Liver (tissue), 9 donors: Measurements from ENCODE around the gene CCL5. TPM values are rescaled to one million over a fixed set of nuclear protein-coding genes. Genes with fewer than 3 reads are reported as not detected.

Source experiments
- DNase-seq: peaks from one replicate; pipeline ENCODE4 v3.0.0-alpha.2; 2017; ENCODE audit warnings: low spot score
- H3K27ac ChIP-seq, 2 donors: one replicate each; pipeline ENCODE4 v1.7.0; 2013; ENCODE audit warnings: inconsistent platforms in 2 of 2, low read length in 2 of 2, control low read depth in 1 of 2, low read depth in 1 of 2, mild to moderate bottlenecking in 1 of 2
- H3K27me3 ChIP-seq, 4 donors: one replicate each; pipeline versions ENCODE4 v1.6.1 to v1.7.0; 2013; ENCODE audit warnings: low read length in 3 of 4, inconsistent platforms in 1 of 4, mild to moderate bottlenecking in 1 of 4, moderate library complexity in 1 of 4; ENCODE audit not compliant: control insufficient read depth in 4 of 4, insufficient read depth in 4 of 4
- H3K36me3 ChIP-seq, 4 donors: one replicate each; pipeline versions ENCODE4 v1.6.1 to v1.7.0; 2013; ENCODE audit warnings: low read length in 3 of 4, mild to moderate bottlenecking in 3 of 4, low read depth in 1 of 4, moderate library complexity in 1 of 4; ENCODE audit not compliant: control insufficient read depth in 4 of 4, insufficient read depth in 3 of 4
- H3K4me1 ChIP-seq, 4 donors: one replicate each; pipeline versions ENCODE4 v1.6.1 to v1.7.0; 2013; ENCODE audit warnings: low read length in 3 of 4, mild to moderate bottlenecking in 3 of 4, moderate library complexity in 1 of 4; ENCODE audit not compliant: control insufficient read depth in 4 of 4, insufficient read depth in 4 of 4
- H3K4me3 ChIP-seq, 3 donors: one replicate each; pipeline versions ENCODE4 v1.6.1 to v1.7.0; 2013; ENCODE audit warnings: low read length in 3 of 3, control low read depth in 1 of 3, low read depth in 1 of 3, mild to moderate bottlenecking in 1 of 3
- H3K9ac ChIP-seq, 2 donors: one replicate each; pipeline ENCODE4 v1.7.0; 2013; ENCODE audit warnings: low read length in 2 of 2, mild to moderate bottlenecking in 2 of 2, moderate library complexity in 2 of 2, control low read depth in 1 of 2, low read depth in 1 of 2
- H3K9me3 ChIP-seq, 4 donors: one replicate each; pipeline versions ENCODE4 v1.6.1 to v1.7.0; 2013; ENCODE audit warnings: low read length in 3 of 4; ENCODE audit not compliant: control insufficient read depth in 4 of 4
- ATF3 ChIP-seq: IDR thresholded peaks from 2 replicates; pipeline ENCODE4 v1.6.1; 2016; ENCODE audit warnings: antibody characterized with exemption
- EGR1 ChIP-seq, 2 donors: IDR thresholded peaks; 2 replicates each; pipeline ENCODE4 v1.6.1; 2016 to 2018; ENCODE audit warnings: antibody characterized with exemption in 2 of 2, low read depth in 2 of 2
- FOXA1 ChIP-seq: IDR thresholded peaks from 2 replicates; pipeline ENCODE4 v1.6.1; 2016; ENCODE audit warnings: antibody characterized with exemption
- FOXA2 ChIP-seq: IDR thresholded peaks from 2 replicates; pipeline ENCODE4 v1.6.1; 2016; ENCODE audit warnings: antibody characterized with exemption
- GABPA ChIP-seq, 2 donors: IDR thresholded peaks in 1 of 2; conservative IDR thresholded peaks in 1 of 2; 2 replicates each; pipeline ENCODE4 v1.6.1; 2016; ENCODE audit warnings: antibody characterized with exemption in 2 of 2, mild to moderate bottlenecking in 1 of 2, moderate library complexity in 1 of 2
- HNF4A ChIP-seq, 2 donors: conservative IDR thresholded peaks; 2 replicates each; pipeline ENCODE4 v1.6.1; 2016; ENCODE audit warnings: antibody characterized with exemption in 2 of 2, mild to moderate bottlenecking in 2 of 2
- JUND ChIP-seq, 2 donors: IDR thresholded peaks; 2 replicates each; pipeline ENCODE4 v1.6.1; 2016; ENCODE audit warnings: antibody characterized with exemption in 2 of 2
- MAX ChIP-seq: IDR thresholded peaks from 2 replicates; pipeline ENCODE4 v1.6.1; 2016; ENCODE audit warnings: antibody characterized with exemption
- NR2F2 ChIP-seq: IDR thresholded peaks from 2 replicates; pipeline ENCODE4 v1.6.1; 2016; ENCODE audit warnings: antibody characterized with exemption
- RAD21 ChIP-seq, 2 donors: IDR thresholded peaks; 2 replicates each; pipeline ENCODE4 v1.6.1; 2016; ENCODE audit warnings: antibody characterized with exemption in 2 of 2, mild to moderate bottlenecking in 2 of 2
- REST ChIP-seq: IDR thresholded peaks from 2 replicates; pipeline ENCODE4 v1.6.1; 2016; ENCODE audit warnings: antibody characterized with exemption, mild to moderate bottlenecking
- RXRA ChIP-seq, 2 donors: IDR thresholded peaks; 2 replicates each; pipeline ENCODE4 v1.6.1; 2017 to 2018; ENCODE audit warnings: antibody characterized with exemption in 2 of 2, mild to moderate bottlenecking in 1 of 2
- SP1 ChIP-seq: IDR thresholded peaks from 2 replicates; pipeline ENCODE4 v1.6.1; 2018; ENCODE audit warnings: antibody characterized with exemption, mild to moderate bottlenecking
- TAF1 ChIP-seq: conservative IDR thresholded peaks from 2 replicates; pipeline ENCODE4 v1.6.1; 2016; ENCODE audit warnings: antibody characterized with exemption, mild to moderate bottlenecking
- YY1 ChIP-seq: IDR thresholded peaks from 2 replicates; pipeline ENCODE4 v1.6.1; 2016; ENCODE audit warnings: antibody characterized with exemption, mild to moderate bottlenecking
- WGBS: extraction: QIAGEN DNeasy Blood & Tissue Kit; methylation state at CpG from one replicate; pipeline ENCODE4 v1.1.7; 2013; 5-methylcytosine and 5-hydroxymethylcytosine counted together
- polyA plus RNA-seq, 2 donors: library from polyadenylated mRNA; stranded (reverse) in 1 of 2; unstranded in 1 of 2; fragments of 200-250 nt in 1 of 2; fragments of >200 nt in 1 of 2; fragmentation: Nextera tagmentation in 1 of 2; extraction: Ambion mirVana in 1 of 2; gene quantifications; one replicate each; pipeline versions ENCODE4 v1.2.1 to v1.2.3, GENCODE V29; 2013 to 2015
- total RNA-seq, 2 donors: library from RNA; depleted of rRNA; stranded (reverse); fragments of >200 nt; gene quantifications; one replicate each; pipeline ENCODE4 v1.2.3, GENCODE V29; 2014
- TF ChIP-seq, protein P1 (sequence below): fragments of 150-350 bp; IDR thresholded peaks from 2 replicates; pipeline ENCODE4 v1.5.1; 2017; ENCODE audit warnings: improper control_type of control experiment, low read depth, low read length; ENCODE audit not compliant: missing input control
- TF ChIP-seq, protein P2 (sequence below): IDR thresholded peaks from 2 replicates; pipeline ENCODE4 v1.6.1; 2016; ENCODE audit warnings: antibody characterized with exemption
- donor health status: healthy.
- donor health status: healthy.
- donor health status: healthy.
- donor health status: healthy.
- donor health status: healthy.

Gene CCL5
- total and polyA plus RNA-seq, 4 donors, result 1.7 to 4.7 (median 2.5) TPM

- WGBS, result 97% methylated on average over 1 of the region's 1 CpG
- TF ChIP-seq SP1 (no peak), GABPA (IDR thresholded peaks at IDR 0.05 in 1 of 2, conservative IDR thresholded peaks at IDR 0.05 in 1 of 2) (no peak), REST (no peak), RAD21 (IDR thresholded peaks at IDR 0.05) (no peak), FOXA2 (no peak)
- TF ChIP-seq, protein P1, sequence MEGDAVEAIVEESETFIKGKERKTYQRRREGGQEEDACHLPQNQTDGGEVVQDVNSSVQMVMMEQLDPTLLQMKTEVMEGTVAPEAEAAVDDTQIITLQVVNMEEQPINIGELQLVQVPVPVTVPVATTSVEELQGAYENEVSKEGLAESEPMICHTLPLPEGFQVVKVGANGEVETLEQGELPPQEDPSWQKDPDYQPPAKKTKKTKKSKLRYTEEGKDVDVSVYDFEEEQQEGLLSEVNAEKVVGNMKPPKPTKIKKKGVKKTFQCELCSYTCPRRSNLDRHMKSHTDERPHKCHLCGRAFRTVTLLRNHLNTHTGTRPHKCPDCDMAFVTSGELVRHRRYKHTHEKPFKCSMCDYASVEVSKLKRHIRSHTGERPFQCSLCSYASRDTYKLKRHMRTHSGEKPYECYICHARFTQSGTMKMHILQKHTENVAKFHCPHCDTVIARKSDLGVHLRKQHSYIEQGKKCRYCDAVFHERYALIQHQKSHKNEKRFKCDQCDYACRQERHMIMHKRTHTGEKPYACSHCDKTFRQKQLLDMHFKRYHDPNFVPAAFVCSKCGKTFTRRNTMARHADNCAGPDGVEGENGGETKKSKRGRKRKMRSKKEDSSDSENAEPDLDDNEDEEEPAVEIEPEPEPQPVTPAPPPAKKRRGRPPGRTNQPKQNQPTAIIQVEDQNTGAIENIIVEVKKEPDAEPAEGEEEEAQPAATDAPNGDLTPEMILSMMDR, result no peak
- Histone ChIP-seq H3K9ac (no peak overlapping the region), H3K9me3 (no peaks in the 10 kb centered on the region), H3K27me3 (no peaks in the 10 kb centered on the region), H3K36me3 (no peaks in the 10 kb centered on the region), H3K27ac (no peak overlapping the region), H3K4me3 (no peak overlapping the region), H3K4me1 (peaks cover 0 to 7% (median 1%) of the 10 kb centered on the region in 4 donors)
- no peak for DNase-seq
Observed at GRCh38 chr17:35920229-35920628, 40.1 kb upstream of the CCL5 start.

DNA sequence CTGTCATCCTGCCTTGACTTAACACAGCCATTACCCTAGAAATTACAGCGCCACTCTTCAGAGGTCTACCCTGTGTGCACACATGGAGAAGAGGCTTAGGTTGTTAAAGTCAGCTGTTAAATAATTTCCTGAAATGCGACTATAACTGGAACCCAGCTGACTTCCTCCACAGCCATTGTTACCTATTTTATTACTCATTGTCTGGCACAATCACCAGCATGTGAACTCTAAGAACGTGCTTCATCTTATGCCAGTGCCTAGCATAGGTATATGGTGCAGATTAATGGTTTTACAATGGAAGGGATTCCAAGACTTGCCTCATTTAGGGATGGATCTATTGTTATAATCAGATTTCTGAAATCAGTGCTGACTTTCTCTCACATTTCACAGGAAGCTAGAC lies 38.5 kb upstream of the CCL5 start:
- WGBS, result 65% methylated on average over 3 of the region's 3 CpGs
- no peak for TF ChIP-seq EGR1 (IDR thresholded peaks at IDR 0.05; ENCODE audit: low read depth in 2 of 2)
- TF ChIP-seq TAF1, result no peak
- no peak for TF ChIP-seq HNF4A (conservative IDR thresholded peaks at IDR 0.05)
- TF ChIP-seq, protein P1, result no peak
- TF ChIP-seq, protein P2, sequence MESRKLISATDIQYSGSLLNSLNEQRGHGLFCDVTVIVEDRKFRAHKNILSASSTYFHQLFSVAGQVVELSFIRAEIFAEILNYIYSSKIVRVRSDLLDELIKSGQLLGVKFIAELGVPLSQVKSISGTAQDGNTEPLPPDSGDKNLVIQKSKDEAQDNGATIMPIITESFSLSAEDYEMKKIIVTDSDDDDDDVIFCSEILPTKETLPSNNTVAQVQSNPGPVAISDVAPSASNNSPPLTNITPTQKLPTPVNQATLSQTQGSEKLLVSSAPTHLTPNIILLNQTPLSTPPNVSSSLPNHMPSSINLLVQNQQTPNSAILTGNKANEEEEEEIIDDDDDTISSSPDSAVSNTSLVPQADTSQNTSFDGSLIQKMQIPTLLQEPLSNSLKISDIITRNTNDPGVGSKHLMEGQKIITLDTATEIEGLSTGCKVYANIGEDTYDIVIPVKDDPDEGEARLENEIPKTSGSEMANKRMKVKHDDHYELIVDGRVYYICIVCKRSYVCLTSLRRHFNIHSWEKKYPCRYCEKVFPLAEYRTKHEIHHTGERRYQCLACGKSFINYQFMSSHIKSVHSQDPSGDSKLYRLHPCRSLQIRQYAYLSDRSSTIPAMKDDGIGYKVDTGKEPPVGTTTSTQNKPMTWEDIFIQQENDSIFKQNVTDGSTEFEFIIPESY, result no peak
- no peak for TF ChIP-seq FOXA2
- no peak for TF ChIP-seq NR2F2
- TF ChIP-seq FOXA1, result no peak
- no peak for TF ChIP-seq MAX
- TF ChIP-seq RAD21 (IDR thresholded peaks at IDR 0.05), result no peak
- TF ChIP-seq SP1, result no peak
- no peak for TF ChIP-seq RXRA (IDR thresholded peaks at IDR 0.05)
- no peak for TF ChIP-seq REST
- TF ChIP-seq GABPA (IDR thresholded peaks at IDR 0.05 in 1 of 2, conservative IDR thresholded peaks at IDR 0.05 in 1 of 2), result no peak
- TF ChIP-seq YY1, result no peak
- TF ChIP-seq JUND (IDR thresholded peaks at IDR 0.05), result no peak
- no peak for TF ChIP-seq ATF3
- no peaks in the 10 kb centered on the region for H3K27me3 ChIP-seq
- H3K9ac ChIP-seq, result no peak overlapping the region
- H3K27ac ChIP-seq, result no peak overlapping the region
- H3K4me3 ChIP-seq, result no peak overlapping the region
- no peaks in the 10 kb centered on the region for H3K9me3 ChIP-seq
- no peaks in the 10 kb centered on the region for H3K36me3 ChIP-seq
- H3K4me1 ChIP-seq, result peaks cover 2 to 19% (median 14%) of the 10 kb centered on the region in 4 donors
- DNase-seq, result no peak
